AG09319 (cell line): ENCODE data around the gene IGLL1.

ENCODE experiments used
- DNase-seq: peaks from one replicate; pipeline ENCODE4 v3.0.0-alpha.2; 2010; ENCODE audit warnings: low read depth; ENCODE audit errors: extremely low read depth
- CTCF ChIP-seq: IDR thresholded peaks from 2 replicates; pipeline ENCODE4 v1.5.1; 2011; ENCODE audit warnings: low read depth, mild to moderate bottlenecking, inconsistent platforms, low read length, moderate library complexity

IGLL1 gene

GRCh38 chr22:23533771-23534191, 46.3 kb downstream of the IGLL1 start:
- no peak for DNase-seq
- no peak for TF ChIP-seq CTCF

- no peak for DNase-seq
- peak; percentile 11 for TF ChIP-seq CTCF
Observed at GRCh38 chr22:23533328-23533762, 46.7 kb downstream of the IGLL1 start.

DNA sequence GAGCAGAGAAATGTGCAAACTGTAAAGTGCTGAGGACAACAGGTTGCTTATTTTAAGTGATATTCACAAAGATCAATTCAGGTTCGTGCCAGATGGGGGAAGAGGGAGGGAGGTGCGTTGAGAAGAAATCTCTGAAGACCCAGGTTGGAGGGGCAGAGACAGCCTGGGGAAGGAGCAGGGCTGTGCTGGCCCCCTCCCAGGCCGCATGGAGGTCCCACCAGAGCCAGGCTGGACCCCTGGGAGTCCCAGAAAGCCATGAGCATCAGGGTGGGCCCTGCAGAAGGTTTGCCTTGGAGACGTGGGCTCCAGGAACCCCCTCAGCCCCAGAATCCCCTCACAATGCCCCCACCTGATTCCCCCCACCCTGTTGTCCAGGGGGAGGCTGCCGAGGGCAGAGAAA, 47.4 kb downstream of the IGLL1 start:
- no peak for DNase-seq
- no peak for TF ChIP-seq CTCF

DNA sequence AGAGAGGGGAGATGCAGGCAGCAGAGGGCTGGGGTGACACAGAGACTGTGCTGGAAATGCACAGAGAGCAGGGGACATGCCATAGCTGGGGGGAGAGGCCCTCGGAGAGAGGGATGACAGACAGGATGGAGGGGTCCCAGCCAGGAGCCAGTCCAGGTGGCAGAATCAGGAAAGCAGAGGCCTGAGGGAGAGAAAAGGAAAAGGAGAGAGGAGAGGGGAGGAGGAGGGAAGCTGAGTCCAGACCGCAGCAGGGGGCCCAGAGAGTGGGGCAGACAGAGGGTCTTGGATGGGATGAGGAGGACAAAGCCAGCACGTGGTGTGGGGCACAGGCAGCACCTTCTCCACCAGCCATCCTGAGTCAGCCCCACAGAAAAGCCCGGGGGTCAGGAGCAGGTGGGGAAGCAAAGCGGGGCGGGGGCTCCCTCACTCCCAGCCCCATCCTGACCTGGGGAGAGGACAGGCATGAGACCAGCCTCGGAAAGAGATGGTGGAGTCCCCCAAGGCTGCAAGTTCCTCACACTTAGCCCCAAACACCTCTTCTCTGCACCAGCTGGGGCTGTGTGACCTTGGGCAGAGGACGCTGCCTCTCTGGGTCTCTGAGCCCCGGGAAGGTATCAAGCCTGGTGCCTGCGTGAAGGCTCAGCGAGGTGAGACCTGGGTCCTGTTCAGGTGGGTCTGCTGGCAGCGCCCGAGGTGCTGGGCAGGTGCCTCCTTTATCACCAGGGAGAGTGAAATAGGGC, 48.0 kb downstream of the IGLL1 start:
- TF ChIP-seq CTCF: no peak

DNA sequence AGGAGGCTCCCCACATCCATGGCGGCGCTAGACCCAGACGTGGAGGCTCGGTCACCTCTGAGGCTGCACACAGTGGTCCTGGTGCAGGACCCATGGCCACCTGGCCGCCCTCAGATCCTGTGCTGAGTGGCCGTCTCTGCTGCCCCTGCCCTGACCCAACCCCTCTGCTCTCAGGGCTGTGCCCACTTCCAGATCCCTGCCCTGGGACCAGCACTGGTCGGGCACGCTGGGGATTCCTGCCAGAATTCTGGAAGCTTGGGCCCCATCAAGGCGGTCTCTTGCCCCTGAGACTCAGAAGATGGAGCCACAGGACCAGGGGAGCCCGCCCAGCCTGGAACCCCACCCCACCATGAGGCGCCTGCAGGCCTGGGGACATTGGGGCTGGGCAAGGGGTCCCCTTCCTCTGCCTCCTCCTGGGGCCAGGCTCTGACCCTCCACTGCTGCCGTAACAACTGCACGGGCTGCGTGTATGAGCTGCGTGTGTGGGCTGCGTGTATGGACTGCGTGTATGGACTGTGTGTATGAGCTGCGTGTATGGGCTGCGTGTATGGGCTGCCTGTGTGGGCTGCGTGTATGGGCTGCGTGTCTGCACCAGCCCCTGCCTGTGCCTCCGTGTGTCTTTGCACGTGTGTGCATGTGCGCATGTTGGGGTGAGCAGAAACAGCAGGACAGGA, 48.7 kb downstream of the IGLL1 start:
- TF ChIP-seq CTCF: no peak
- no peak for DNase-seq

More for the DNA sequence above, 48.0 kb downstream of the IGLL1 start:
- DNase-seq: no peak

GRCh38 chr22:23530766-23531282, 49.3 kb downstream of the IGLL1 start:
- DNase-seq: no peak
- TF ChIP-seq CTCF: no peak

GRCh38 chr22:23530106-23530505, 50.0 kb downstream of the IGLL1 start:
- TF ChIP-seq CTCF: no peak
- no peak for DNase-seq
